HepG2 (cell line): ENCODE data around the gene FBRSL1.

Experiments
- ARID2 ChIP-seq: sonication (generic); formaldehyde crosslinking; IDR thresholded peaks from 2 replicates; pipeline ENCODE4 v1.8.1; 2022; ENCODE audit warnings: mild to moderate bottlenecking, missing genetic modification reagents, borderline replicate concordance
- ARNT2 ChIP-seq: sonication (generic); formaldehyde crosslinking; IDR thresholded peaks from 2 replicates; pipeline ENCODE4 v1.8.0; 2022; ENCODE audit warnings: mild to moderate bottlenecking, low read depth, missing genetic modification reagents, moderate library complexity
- ARNTL ChIP-seq: sonication (generic); formaldehyde crosslinking; IDR thresholded peaks from 2 replicates; pipeline ENCODE4 v1.4.0; 2020; ENCODE audit warnings: mild to moderate bottlenecking, missing genetic modification reagents
- CTCF ChIP-seq: sonication (generic); formaldehyde crosslinking; IDR thresholded peaks from 2 replicates; pipeline ENCODE4 v1.5.0; 2020; ENCODE audit warnings: mild to moderate bottlenecking, missing genetic modification reagents, moderate library complexity
- EED ChIP-seq: sonication (generic); formaldehyde crosslinking; IDR thresholded peaks from 2 replicates; pipeline ENCODE4 v1.5.0; 2020; ENCODE audit warnings: mild to moderate bottlenecking, missing genetic modification reagents
- ETV6 ChIP-seq: sonication (generic); formaldehyde crosslinking; conservative IDR thresholded peaks from 2 replicates; pipeline ENCODE4 v1.4.0; 2020; ENCODE audit warnings: missing genetic modification reagents
- MEF2D ChIP-seq: sonication (generic); formaldehyde crosslinking; IDR thresholded peaks from 2 replicates; pipeline ENCODE4 v1.5.1; 2020; ENCODE audit warnings: mild to moderate bottlenecking, missing genetic modification reagents
- NFRKB ChIP-seq: fragments of 450-650 bp; IDR thresholded peaks from 2 replicates; pipeline ENCODE4 v1.6.1; 2017
- PRDM15 ChIP-seq: sonication (generic); formaldehyde crosslinking; IDR thresholded peaks from 2 replicates; pipeline ENCODE4 v1.4.0; 2020; ENCODE audit warnings: missing genetic modification reagents
- ZFP37 ChIP-seq: sonication (generic); formaldehyde crosslinking; IDR thresholded peaks from 2 replicates; pipeline ENCODE4 v1.4.0; 2020; ENCODE audit warnings: missing genetic modification reagents, borderline replicate concordance
- ZNF234 ChIP-seq: sonication (generic); formaldehyde crosslinking; conservative IDR thresholded peaks from 2 replicates; pipeline ENCODE4 v1.5.1; 2020; ENCODE audit warnings: mild to moderate bottlenecking, missing genetic modification reagents
- ZNF350 ChIP-seq: sonication (generic); formaldehyde crosslinking; IDR thresholded peaks from 2 replicates; pipeline ENCODE4 v1.4.0; 2020; ENCODE audit warnings: mild to moderate bottlenecking, low read depth, missing genetic modification reagents, borderline replicate concordance
- ZNF550 ChIP-seq: sonication (generic); formaldehyde crosslinking; IDR thresholded peaks from 2 replicates; pipeline ENCODE4 v1.4.0; 2020; ENCODE audit warnings: mild to moderate bottlenecking, missing genetic modification reagents, borderline replicate concordance
- TF ChIP-seq, protein P1 (sequence below): sonication (generic); formaldehyde crosslinking; IDR thresholded peaks from 2 replicates; pipeline ENCODE4 v1.4.0; 2020; ENCODE audit warnings: missing genetic modification reagents

GRCh38 chr12:132475304-132476037, 14.5 kb upstream of the FBRSL1 start:
- no peak for TF ChIP-seq ETV6 (CRISPR knock-in tag)
- TF ChIP-seq ZNF350 (CRISPR knock-in tag), result no peak
- no peak for TF ChIP-seq ARNTL (CRISPR knock-in tag)
- no peak for TF ChIP-seq PRDM15 (CRISPR knock-in tag)
- TF ChIP-seq ZNF550 (CRISPR knock-in tag), result no peak
- TF ChIP-seq ZNF234 (CRISPR knock-in tag), result no peak
- no peak for TF ChIP-seq NFRKB
- TF ChIP-seq ARID2, result no peak
- TF ChIP-seq CTCF (CRISPR knock-in tag), result no peak
- TF ChIP-seq ARNT2 (CRISPR knock-in tag), result no peak
- TF ChIP-seq, protein P1, sequence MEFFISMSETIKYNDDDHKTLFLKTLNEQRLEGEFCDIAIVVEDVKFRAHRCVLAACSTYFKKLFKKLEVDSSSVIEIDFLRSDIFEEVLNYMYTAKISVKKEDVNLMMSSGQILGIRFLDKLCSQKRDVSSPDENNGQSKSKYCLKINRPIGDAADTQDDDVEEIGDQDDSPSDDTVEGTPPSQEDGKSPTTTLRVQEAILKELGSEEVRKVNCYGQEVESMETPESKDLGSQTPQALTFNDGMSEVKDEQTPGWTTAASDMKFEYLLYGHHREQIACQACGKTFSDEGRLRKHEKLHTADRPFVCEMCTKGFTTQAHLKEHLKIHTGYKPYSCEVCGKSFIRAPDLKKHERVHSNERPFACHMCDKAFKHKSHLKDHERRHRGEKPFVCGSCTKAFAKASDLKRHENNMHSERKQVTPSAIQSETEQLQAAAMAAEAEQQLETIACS (CRISPR knock-in tag), result no peak
- TF ChIP-seq ZFP37 (CRISPR knock-in tag), result no peak
- TF ChIP-seq EED, result no peak
- no peak for TF ChIP-seq MEF2D
